ENCODE data around the gene XYLT1. TPM values are rescaled to one million over a fixed set of nuclear protein-coding genes. Genes with fewer than 3 reads are reported as not detected.

The XYLT1 gene
- total RNA-seq, 3 donors from 2014 or later = 23.1 to 44.0 (median 34.1) TPM

- no peak overlapping the region for H3K4me3 ChIP-seq
- no peaks in the 10 kb centered on the region for H3K36me3 ChIP-seq (ENCODE audit: low read depth)
- DNase-seq = no peak
- no peak for ATAC-seq
- TF ChIP-seq CTCF (IDR thresholded peaks at IDR 0.05) = no peak
- intact Hi-C loops (cut with DNase I, micrococcal nuclease) = no loop called here
- H3K9me3 ChIP-seq = no peaks in the 10 kb centered on the region
- no peaks in the 10 kb centered on the region for H3K4me1 ChIP-seq (ENCODE audit: low read depth)
These were observed 233.3 kb downstream of the XYLT1 start for GRCh38 chr16:17237350-17237944.

GRCh38 chr16:17235147-17235815 lies 235.5 kb downstream of the XYLT1 start:
- Histone ChIP-seq H3K4me1 (ENCODE audit: low read depth) (no peaks in the 10 kb centered on the region), H3K36me3 (ENCODE audit: low read depth) (no peaks in the 10 kb centered on the region), H3K4me3 (no peak overlapping the region), H3K9me3 (no peaks in the 10 kb centered on the region)
- DNase-seq = no peak
- no peak for ATAC-seq
- intact Hi-C loops (cut with DNase I, micrococcal nuclease) = no loop called here
- no peak for TF ChIP-seq CTCF (IDR thresholded peaks at IDR 0.05)

GRCh38 chr16:17233318-17234002 lies 237.3 kb downstream of the XYLT1 start:
- no peak for TF ChIP-seq CTCF (IDR thresholded peaks at IDR 0.05)
- ATAC-seq (no peak), DNase-seq (no peak)
- H3K9me3 ChIP-seq = no peaks in the 10 kb centered on the region
- intact Hi-C loops (cut with DNase I, micrococcal nuclease) = no loop called here
- H3K36me3 ChIP-seq (ENCODE audit: low read depth) = no peaks in the 10 kb centered on the region
- H3K4me3 ChIP-seq = no peak overlapping the region
- H3K4me1 ChIP-seq (ENCODE audit: low read depth) = no peaks in the 10 kb centered on the region

- DNase-seq = no peak
- no peak for TF ChIP-seq CTCF (IDR thresholded peaks at IDR 0.05)
- Histone ChIP-seq H3K9me3 (no peaks in the 10 kb centered on the region), H3K4me3 (no peak overlapping the region), H3K4me1 (ENCODE audit: low read depth) (no peaks in the 10 kb centered on the region), H3K36me3 (ENCODE audit: low read depth) (no peaks in the 10 kb centered on the region)
- no peak for ATAC-seq
- intact Hi-C loops (cut with DNase I, micrococcal nuclease) = no loop called here
These were observed 238.3 kb downstream of the XYLT1 start for GRCh38 chr16:17232487-17232886.

- Histone ChIP-seq H3K4me3 (no peak overlapping the region), H3K9me3 (no peaks in the 10 kb centered on the region), H3K36me3 (ENCODE audit: low read depth) (no peaks in the 10 kb centered on the region), H3K4me1 (ENCODE audit: low read depth) (no peaks in the 10 kb centered on the region)
- intact Hi-C loops (cut with DNase I, micrococcal nuclease) = no loop called here
- ATAC-seq (no peak), DNase-seq (no peak)
- TF ChIP-seq CTCF (IDR thresholded peaks at IDR 0.05) = no peak
These were observed 238.8 kb downstream of the XYLT1 start for GRCh38 chr16:17231972-17232371.
